Measurements from ENCODE around the gene MFAP4.

Gene MFAP4

GRCh38 chr17:19335951-19336631 is 50.9 kb downstream of the MFAP4 start:
- Histone ChIP-seq H3K27ac (ENCODE audit: extremely low read depth, low read depth, low read length) (no peak overlapping the region), H3K4me3 (ENCODE audit: low read depth, low read length) (no peak overlapping the region), H3K9me3 (ENCODE audit: control insufficient read depth, insufficient read depth, low read depth, low read length) (no peaks in the 10 kb centered on the region), H3K4me1 (ENCODE audit: control insufficient read depth, insufficient read depth, low read length) (no peaks in the 10 kb centered on the region), H3K36me3 (ENCODE audit: control insufficient read depth in 2 of 2, insufficient read depth in 1 of 2, low read length in 2 of 2) (peaks cover 0 to 35% of the 10 kb centered on the region in 2 experiments; a peak in 1 of 3 replicates)
- ChIA-PET POLR2A (no interaction called here), CTCF (interaction anchor here (0.5 to 1.3 kb wide), 2 partner anchors 17 to 71 kb away, joined by 4 to 7 read pairs; no protein-coding TSS in a partner anchor)
- no peak for TF ChIP-seq PRDM2 (tag by site-specific recombination; IDR thresholded peaks at IDR 0.05; ENCODE audit: borderline replicate concordance)

- Histone ChIP-seq H3K4me1 (ENCODE audit: control insufficient read depth, insufficient read depth, low read length) (no peaks in the 10 kb centered on the region), H3K27ac (ENCODE audit: extremely low read depth, low read depth, low read length) (no peak overlapping the region), H3K9me3 (ENCODE audit: control insufficient read depth, insufficient read depth, low read depth, low read length) (no peaks in the 10 kb centered on the region), H3K36me3 (ENCODE audit: control insufficient read depth in 2 of 2, insufficient read depth in 1 of 2, low read length in 2 of 2) (peaks cover 0 to 42% of the 10 kb centered on the region in 2 experiments; a peak in 2 of 3 replicates), H3K4me3 (ENCODE audit: low read depth, low read length) (no peak overlapping the region)
- TF ChIP-seq ZNF121 (tag by site-specific recombination; IDR thresholded peaks at IDR 0.05) (no peak), ZNF549 (tag by site-specific recombination; IDR thresholded peaks at IDR 0.05) (no peak), KLF8 (tag by site-specific recombination; IDR thresholded peaks at IDR 0.05) (no peak), ZNF791 (tag by site-specific recombination; IDR thresholded peaks at IDR 0.05) (no peak), ZBTB21 (tag by site-specific recombination; IDR thresholded peaks at IDR 0.05) (no peak), ZXDB (tag by site-specific recombination; IDR thresholded peaks at IDR 0.05) (no peak), ZNF660 (tag by site-specific recombination; IDR thresholded peaks at IDR 0.05) (no peak)
- POLR2A ChIA-PET: no interaction called here
- CTCF ChIA-PET: no interaction called here
Measured at GRCh38 chr17:19334331-19334730, 52.7 kb downstream of the MFAP4 start.

- Histone ChIP-seq H3K4me1 (ENCODE audit: control insufficient read depth, insufficient read depth, low read length) (no peaks in the 10 kb centered on the region), H3K9me3 (ENCODE audit: control insufficient read depth, insufficient read depth, low read depth, low read length) (no peaks in the 10 kb centered on the region), H3K27ac (ENCODE audit: extremely low read depth, low read depth, low read length) (no peak overlapping the region), H3K36me3 (ENCODE audit: control insufficient read depth in 2 of 2, insufficient read depth in 1 of 2, low read length in 2 of 2) (peaks cover 0 to 46% of the 10 kb centered on the region in 2 experiments; a peak in 2 of 3 replicates), H3K4me3 (ENCODE audit: low read depth, low read length) (no peak overlapping the region)
- ChIA-PET CTCF (no interaction called here), POLR2A (no interaction called here)
- TF ChIP-seq ZNF830 (tag by site-specific recombination; IDR thresholded peaks at IDR 0.05; ENCODE audit: low read depth) (no peak), ZNF133 (tag by site-specific recombination; IDR thresholded peaks at IDR 0.05) (no peak), ZNF16 (tag by site-specific recombination; IDR thresholded peaks at IDR 0.05; ENCODE audit: low read depth) (no peak), ZNF248 (tag by site-specific recombination; IDR thresholded peaks at IDR 0.05) (no peak), KLF17 (tag by site-specific recombination; IDR thresholded peaks at IDR 0.05) (no peak), ZNF221 (tag by site-specific recombination; IDR thresholded peaks at IDR 0.05; ENCODE audit: borderline replicate concordance) (no peak), SETDB1 (IDR thresholded peaks at IDR 0.05; ENCODE audit: insufficient read length, low read length) (no peak), ZNF324 (tag by site-specific recombination; IDR thresholded peaks at IDR 0.05) (no peak), HIC1 (tag by site-specific recombination; IDR thresholded peaks at IDR 0.05) (no peak), SCRT2 (tag by site-specific recombination; IDR thresholded peaks at IDR 0.05) (no peak), ZNF114 (tag by site-specific recombination; IDR thresholded peaks at IDR 0.05) (no peak), EGR2 (tag by site-specific recombination; IDR thresholded peaks at IDR 0.05; ENCODE audit: low read depth) (no peak), ZNF548 (tag by site-specific recombination; IDR thresholded peaks at IDR 0.05) (no peak), ZNF623 (tag by site-specific recombination; IDR thresholded peaks at IDR 0.05) (no peak), ZNF37A (tag by site-specific recombination; IDR thresholded peaks at IDR 0.05) (no peak)
Measured at GRCh38 chr17:19333736-19334290, 53.2 kb downstream of the MFAP4 start.
